ENCODE data around the gene SMAD3.

- TF ChIP-seq, protein P1, sequence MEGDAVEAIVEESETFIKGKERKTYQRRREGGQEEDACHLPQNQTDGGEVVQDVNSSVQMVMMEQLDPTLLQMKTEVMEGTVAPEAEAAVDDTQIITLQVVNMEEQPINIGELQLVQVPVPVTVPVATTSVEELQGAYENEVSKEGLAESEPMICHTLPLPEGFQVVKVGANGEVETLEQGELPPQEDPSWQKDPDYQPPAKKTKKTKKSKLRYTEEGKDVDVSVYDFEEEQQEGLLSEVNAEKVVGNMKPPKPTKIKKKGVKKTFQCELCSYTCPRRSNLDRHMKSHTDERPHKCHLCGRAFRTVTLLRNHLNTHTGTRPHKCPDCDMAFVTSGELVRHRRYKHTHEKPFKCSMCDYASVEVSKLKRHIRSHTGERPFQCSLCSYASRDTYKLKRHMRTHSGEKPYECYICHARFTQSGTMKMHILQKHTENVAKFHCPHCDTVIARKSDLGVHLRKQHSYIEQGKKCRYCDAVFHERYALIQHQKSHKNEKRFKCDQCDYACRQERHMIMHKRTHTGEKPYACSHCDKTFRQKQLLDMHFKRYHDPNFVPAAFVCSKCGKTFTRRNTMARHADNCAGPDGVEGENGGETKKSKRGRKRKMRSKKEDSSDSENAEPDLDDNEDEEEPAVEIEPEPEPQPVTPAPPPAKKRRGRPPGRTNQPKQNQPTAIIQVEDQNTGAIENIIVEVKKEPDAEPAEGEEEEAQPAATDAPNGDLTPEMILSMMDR (conservative IDR thresholded peaks at IDR 0.05) = no peak
- no peak for TF ChIP-seq EZH2 (IDR thresholded peaks at IDR 0.05; ENCODE audit: low read depth)
These were observed 14.0 kb upstream of the SMAD3 start for GRCh38 chr15:67051088-67052045.

Measured in PC-9 (cell line).